SK-N-MC (cell line): ENCODE measurements around the gene UGT1A7.
"Not testable (repeated sequence)": the region's sequence is repeated elsewhere in the genome, so short reads cannot be mapped to it uniquely, and the experiment has no call there.

Experiments used
- EZH2 ChIP-seq: fragments of 200-600 bp; sonication (generic); IDR thresholded peaks from one replicate; pipeline ENCODE4 v1.6.1; 2017; ENCODE audit warnings: antibody characterized with exemption
- POLR2AphosphoS5 ChIP-seq: IDR thresholded peaks from 2 replicates; pipeline ENCODE4 v1.6.1; 2012; ENCODE audit warnings: mild to moderate bottlenecking, low read depth, low read length, borderline replicate concordance

- TF ChIP-seq POLR2AphosphoS5, EZH2: not testable (repeated sequence)
Observed at GRCh38 chr2:233736868-233737653, 55.4 kb downstream of the UGT1A7 start.
